ENCODE data around the gene TPRG1L.

DNA sequence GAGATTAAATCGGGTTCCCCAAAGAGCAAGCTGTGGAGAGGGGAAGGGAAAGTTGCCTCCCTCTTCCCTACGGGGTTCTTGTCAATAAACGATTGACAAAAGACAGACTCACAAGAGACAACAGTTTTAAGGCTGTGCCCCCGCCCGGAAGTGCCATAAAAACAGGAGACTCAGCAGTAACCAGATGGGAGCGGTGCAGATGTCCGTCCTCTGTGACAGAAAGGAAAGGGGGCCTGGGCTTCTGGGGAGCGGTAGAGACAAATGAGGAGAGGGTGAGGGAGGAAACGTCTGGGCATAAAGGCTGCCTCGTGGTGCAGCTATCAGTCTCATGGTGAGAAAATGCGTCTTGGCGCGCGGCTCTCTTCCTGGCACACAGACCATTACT is 33.4 kb downstream of the TPRG1L start:
- TF ChIP-seq POLR2A (IDR thresholded peaks at IDR 0.05), result no peak
- TF ChIP-seq CTCF (IDR thresholded peaks at IDR 0.05), result no peak

Measured in esophagus squamous epithelium (tissue), 4 donors.